GM12892 (cell line): ENCODE results near the gene SNU13.
"Not testable (repeated sequence)": the region's sequence is repeated elsewhere in the genome, so short reads cannot be mapped to it uniquely, and the experiment has no call there.

Source experiments
- DNase-seq: peaks from one replicate; pipeline ENCODE4 v3.0.0; 2011; ENCODE audit not compliant: insufficient read length
- FAIRE-seq: peaks from 2 replicates; lab custom pipeline; 2011; peaks lifted over from hg19 to GRCh38; lab: Jason Lieb, UNC
- POLR2A ChIP-seq: IDR thresholded peaks from 2 replicates; pipeline ENCODE4 v1.6.1; 2011; ENCODE audit warnings: low read depth, low read length, control low read depth
- POLR2AphosphoS5 ChIP-seq: IDR thresholded peaks from 2 replicates; pipeline ENCODE4 v1.6.1; 2011; ENCODE audit warnings: low read depth, low read length, control low read depth
- TAF1 ChIP-seq: IDR thresholded peaks from 2 replicates; pipeline ENCODE4 v1.6.1; 2011; ENCODE audit warnings: low read depth, mild to moderate bottlenecking, control low read depth, low read length, borderline replicate concordance

The SNU13 gene

GRCh38 chr22:41697126-41697775 lies 8.6 kb upstream of the SNU13 start:
- FAIRE-seq (peak; percentile 74), DNase-seq (peak; percentile 78)
- TF ChIP-seq POLR2AphosphoS5 (no peak), TAF1 (0 out of 2 replicates have a peak, but pooled peaks have one; percentile 26)

DNA sequence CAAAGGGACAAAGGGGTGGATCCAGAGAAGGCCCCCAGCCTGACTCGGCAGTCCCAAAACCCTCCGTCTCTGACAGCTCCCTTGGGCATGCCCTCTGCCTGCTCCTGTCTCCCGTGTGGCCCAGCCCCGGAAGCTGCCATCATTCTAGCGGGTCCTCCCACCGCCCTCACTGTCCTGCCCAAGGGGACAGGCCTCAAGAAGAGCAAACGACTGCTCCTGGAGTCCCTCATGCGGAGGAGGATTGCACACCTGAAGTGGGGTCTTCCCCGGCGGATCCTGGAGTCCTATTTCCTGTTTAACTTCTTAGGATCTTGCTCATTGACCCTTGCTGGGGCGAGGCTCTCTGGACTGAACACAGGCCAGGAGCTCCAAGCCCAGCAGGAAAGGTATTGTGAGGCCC lies 8.0 kb upstream of the SNU13 start:
- no peak for DNase-seq
- no peak for TF ChIP-seq POLR2AphosphoS5
- TF ChIP-seq TAF1 = no peak
- no peak for FAIRE-seq

DNA sequence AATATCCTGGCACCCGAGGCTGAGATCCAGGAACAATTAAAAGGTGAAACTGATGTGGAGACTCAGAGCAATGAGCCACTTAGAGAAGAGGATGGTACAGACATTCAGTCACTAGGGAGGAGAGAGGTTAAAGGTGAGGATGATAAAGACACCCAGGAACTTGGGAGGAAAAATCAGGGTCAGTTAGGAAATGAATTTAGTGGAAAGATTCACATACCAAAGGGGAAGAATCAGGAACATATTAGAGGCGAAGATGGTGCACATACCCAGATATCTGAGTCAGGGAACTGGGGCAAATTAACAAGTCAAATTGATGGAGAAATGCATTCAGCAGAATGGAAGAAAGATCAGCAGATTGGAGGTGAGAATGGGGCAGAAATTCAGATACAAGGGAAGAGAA lies 6.5 kb upstream of the SNU13 start:
- peak; percentile 30 for FAIRE-seq
- TF ChIP-seq POLR2A (no peak), TAF1 (no peak), POLR2AphosphoS5 (no peak)

GRCh38 chr22:41690476-41690875 lies 1.8 kb upstream of the SNU13 start:
- DNase-seq (no peak), FAIRE-seq (no peak)
- TF ChIP-seq TAF1 (no peak), POLR2AphosphoS5 (no peak), POLR2A (no peak)

More for the DNA sequence above, 6.5 kb upstream of the SNU13 start:
- DNase-seq = no peak

DNA sequence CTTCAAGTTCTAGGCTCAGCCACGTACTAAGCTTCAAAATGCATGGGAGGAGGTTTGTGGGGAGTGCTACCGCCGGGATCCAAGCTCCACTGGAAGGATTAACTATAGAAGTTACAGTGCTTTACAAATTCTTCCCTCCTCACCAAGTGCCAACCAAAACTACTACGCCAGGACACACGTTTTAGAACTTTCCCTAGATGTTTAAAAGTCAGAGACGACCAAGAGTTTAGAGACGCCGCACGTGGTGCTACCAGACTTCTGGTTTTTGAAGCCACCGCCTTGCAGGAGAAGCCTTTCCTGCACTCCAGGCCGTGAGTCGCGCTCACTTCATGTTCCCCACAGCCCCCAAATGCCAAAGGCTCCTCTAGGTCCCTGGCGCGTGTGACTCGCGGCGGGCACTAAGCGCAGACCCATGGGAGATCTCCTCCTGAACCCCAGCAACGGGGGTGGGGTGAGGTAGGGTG lies 734 bp downstream of the SNU13 start:
- DNase-seq (no peak), FAIRE-seq (peak; percentile 62)
- no peak for TF ChIP-seq POLR2A
- TF ChIP-seq POLR2AphosphoS5 = no peak
- TF ChIP-seq TAF1 = no peak

- not testable (repeated sequence) for DNase-seq, FAIRE-seq
Observed at GRCh38 chr22:41686890-41687289, 1.8 kb downstream of the SNU13 start.

- no peak for DNase-seq
- TF ChIP-seq POLR2A (no peak), POLR2AphosphoS5 (no peak), TAF1 (no peak)
- FAIRE-seq = no peak
Observed at GRCh38 chr22:41684194-41684593, 4.5 kb downstream of the SNU13 start.

DNA sequence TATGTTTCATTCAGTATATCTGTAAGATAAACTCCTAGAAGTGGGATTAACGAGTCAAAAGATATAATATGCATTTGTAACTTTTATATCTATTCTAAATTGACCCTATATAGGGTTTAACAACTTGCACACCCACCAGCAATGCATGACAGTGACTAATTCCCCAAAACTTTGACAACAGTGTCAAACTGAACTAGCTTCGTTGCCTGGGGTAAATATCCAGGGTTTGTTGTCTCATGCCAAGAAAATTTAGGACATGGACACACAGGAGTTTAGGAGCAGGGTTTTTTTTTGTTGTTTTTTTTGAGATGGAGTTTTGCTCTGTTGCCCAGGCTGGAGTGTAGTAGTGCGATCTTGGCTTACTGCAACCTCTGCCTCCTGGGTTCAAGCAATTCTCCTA lies 5.1 kb downstream of the SNU13 start:
- no peak for FAIRE-seq
- no peak for DNase-seq

GRCh38 chr22:41683052-41683451 lies 5.6 kb downstream of the SNU13 start:
- TF ChIP-seq POLR2AphosphoS5 (no peak), POLR2A (no peak), TAF1 (no peak)
- peak; percentile 36 for FAIRE-seq
- no peak for DNase-seq

More for the DNA sequence above, 5.1 kb downstream of the SNU13 start:
- TF ChIP-seq POLR2A = no peak
- TF ChIP-seq TAF1 = no peak
- TF ChIP-seq POLR2AphosphoS5 = no peak

DNA sequence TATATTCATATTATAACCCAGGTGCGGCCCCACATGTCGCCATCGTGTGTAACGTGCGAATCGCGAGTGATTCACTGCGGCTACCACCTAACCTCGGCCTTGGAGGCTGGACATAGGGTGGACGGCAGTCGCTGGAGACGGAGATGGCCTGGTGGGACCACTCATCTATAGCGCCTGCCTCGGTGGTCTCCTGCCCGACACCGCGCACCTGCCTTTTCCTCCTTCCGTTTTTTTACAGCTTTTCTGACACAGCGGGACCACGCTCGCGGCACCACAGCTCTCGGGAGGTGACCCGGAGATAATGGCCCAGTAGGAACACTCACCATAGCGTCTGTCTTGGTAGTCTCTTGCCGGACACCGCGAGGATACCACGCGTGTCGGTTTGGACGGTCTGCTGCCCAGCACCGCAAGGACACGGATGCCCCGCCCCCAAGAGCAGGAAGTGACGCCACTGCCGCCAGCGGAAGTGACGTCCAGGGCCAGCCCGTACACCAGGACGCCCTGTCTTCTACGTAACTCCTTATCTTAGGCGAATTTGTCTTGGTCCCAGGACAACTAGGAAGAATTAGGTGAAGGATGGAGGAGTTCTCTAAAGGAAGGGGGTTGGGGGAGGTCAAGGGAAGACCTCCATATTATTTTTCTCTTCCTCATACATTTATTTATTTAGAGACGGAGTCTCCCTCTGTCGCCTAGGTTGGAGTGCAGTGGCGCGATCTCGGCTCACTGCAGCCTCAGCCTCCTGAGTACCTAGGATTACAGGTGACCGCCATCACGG lies 6.4 kb downstream of the SNU13 start:
- FAIRE-seq (peak; percentile 92), DNase-seq (peak; percentile 67)
- peak; percentile 64 for TF ChIP-seq POLR2AphosphoS5
- TF ChIP-seq TAF1 = no peak
- peak; percentile 72 for TF ChIP-seq POLR2A

DNA sequence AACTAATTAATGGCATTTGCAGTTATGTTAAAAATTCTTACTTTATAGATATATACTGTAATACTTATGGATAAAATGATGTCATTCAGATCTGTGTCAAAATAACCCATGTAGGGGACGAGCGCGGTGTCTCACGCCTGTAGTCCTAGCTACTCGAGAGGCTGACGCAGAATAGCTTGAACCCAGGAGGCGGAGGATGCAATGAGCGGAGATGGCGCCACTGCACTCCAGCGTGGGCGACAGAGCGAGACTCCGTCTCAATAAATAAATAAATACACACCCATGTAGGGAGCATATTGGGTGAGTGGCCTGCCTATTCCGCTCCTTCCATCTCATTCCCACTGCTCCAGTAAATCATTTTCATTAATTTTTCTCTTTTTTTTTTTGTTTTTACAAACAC lies 7.1 kb downstream of the SNU13 start:
- FAIRE-seq (no peak), DNase-seq (no peak)
- TF ChIP-seq TAF1 = no peak
- TF ChIP-seq POLR2AphosphoS5 = no peak
- no peak for TF ChIP-seq POLR2A

DNA sequence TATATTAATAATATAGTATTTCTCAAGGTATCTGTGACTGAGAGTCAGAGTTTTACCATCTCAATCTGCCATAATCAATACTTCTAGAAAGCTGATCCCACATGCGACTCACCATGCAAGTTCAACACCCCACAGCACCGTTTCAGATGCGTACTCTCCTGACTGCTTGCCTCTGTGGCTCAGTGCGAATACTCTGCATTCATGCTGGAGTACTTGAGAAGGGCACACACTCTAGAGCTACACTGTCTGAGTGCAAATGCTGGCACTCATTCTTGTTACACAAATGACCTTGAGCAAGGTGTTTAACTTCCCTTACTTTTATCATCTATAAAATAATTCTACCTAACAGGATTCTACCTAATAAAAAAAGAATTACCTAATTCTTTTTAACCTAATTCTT lies 12.5 kb downstream of the SNU13 start:
- FAIRE-seq (no peak), DNase-seq (no peak)
- TF ChIP-seq POLR2AphosphoS5 = no peak
- no peak for TF ChIP-seq TAF1
- TF ChIP-seq POLR2A = no peak
